HFFc6 (cell line): Measurements from ENCODE around the gene RBFOX2. TPM values are rescaled to one million over a fixed set of nuclear protein-coding genes. Genes with fewer than 3 reads are reported as not detected.
A peak's percentile ranks its signal among the peaks of the same experiment; 100 is the strongest.

Experiments
- DNase-seq: peaks from one replicate; pipeline ENCODE4 v3.0.0-alpha.2; 2018
- H3K27ac Mint-ChIP-seq: 2 replicates; pipeline ENCODE4 v1.8.0; 2020; ENCODE audit warnings: mild to moderate bottlenecking, mixed read lengths
- H3K27me3 Mint-ChIP-seq: 2 replicates; pipeline ENCODE4 v1.8.0; 2021; ENCODE audit warnings: mild to moderate bottlenecking, moderate library complexity, mixed read lengths; ENCODE audit not compliant: insufficient read depth
- H3K36me3 Mint-ChIP-seq: 2 replicates; pipeline ENCODE4 v1.8.0; 2021; ENCODE audit warnings: low read depth, mixed read lengths
- H3K4me1 Mint-ChIP-seq: 2 replicates; pipeline ENCODE4 v1.8.0; 2020; ENCODE audit warnings: low read depth, mixed read lengths
- H3K4me3 Mint-ChIP-seq: 2 replicates; pipeline ENCODE4 v1.8.0; 2020; ENCODE audit warnings: mild to moderate bottlenecking, moderate library complexity, mixed read lengths
- H3K9me3 Mint-ChIP-seq: 2 replicates; pipeline ENCODE4 v1.8.0; 2020; ENCODE audit warnings: mild to moderate bottlenecking, mixed read lengths
- CTCF ChIP-seq: fragments of 200-600 bp; sonication (generic); IDR thresholded peaks from 2 replicates; pipeline ENCODE4 v1.5.0; 2021; ENCODE audit warnings: antibody characterized with exemption, mild to moderate bottlenecking
- total RNA-seq, 6 experiments: library from RNA; stranded (reverse); fragmentation: NEBNext Ultra II Directional; extraction: Animal tissue kit (Norgen Biotek cat#: 25700); gene quantifications; 2 replicates in 1 of 6; 3 replicates in 5 of 6; pipeline ENCODE4 v1.2.3, GENCODE V29; 2021

Gene RBFOX2
- total RNA-seq, 6 experiments from 2014 or later, result 139 to 165 (median 155) TPM

DNA sequence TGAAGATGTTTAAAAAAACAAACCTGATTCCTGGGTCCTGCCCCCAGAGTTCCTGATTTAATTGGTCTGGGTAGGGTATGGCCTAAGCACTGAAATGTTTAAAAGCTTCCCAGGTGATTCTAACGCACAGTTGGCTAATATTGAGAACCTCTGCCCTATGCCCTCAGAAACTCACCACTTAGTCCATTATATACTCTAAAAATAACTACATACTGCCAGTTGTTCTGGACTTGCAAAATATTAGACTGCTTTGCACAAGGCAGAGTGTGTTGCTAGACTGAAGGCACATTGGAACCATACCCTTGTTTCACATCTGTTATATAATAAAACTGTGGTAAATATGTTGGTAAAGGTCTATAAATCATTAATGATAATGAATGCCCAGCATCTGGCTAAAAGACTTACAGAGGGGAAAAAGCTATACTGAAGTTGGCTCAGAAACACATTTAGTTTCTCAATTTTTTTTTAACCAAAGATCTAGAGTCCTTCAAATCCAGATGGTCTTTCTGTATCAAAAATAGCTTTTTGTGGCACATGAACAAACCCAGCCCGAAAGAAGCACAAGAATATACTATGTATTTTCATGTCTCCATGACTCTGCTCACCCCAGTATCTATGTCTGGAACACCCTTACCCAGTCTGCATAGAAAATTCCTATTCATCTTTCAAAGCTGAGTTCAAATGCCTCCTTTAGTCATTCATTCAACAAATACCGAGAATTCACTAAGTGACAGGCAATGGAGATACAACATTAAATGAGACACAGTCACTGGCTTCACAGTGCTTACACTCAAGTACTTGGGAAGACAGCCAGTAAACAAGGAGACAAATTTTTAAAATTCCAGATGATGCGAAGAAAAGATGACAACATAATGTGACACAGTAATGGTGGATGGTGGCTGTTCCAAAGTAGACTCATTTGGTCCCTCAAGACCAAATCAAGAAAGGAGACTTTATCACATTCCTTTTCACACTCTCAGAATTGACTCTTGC, 44.1 kb downstream of the RBFOX2 start:
- Mint-ChIP-seq H3K27me3 (no peaks in the 10 kb centered on the region), H3K9me3 (no peaks in the 10 kb centered on the region; the same call in 1 of the 2 replicates), H3K27ac (peak overlapping the region; percentile 42), H3K4me3 (no peak overlapping the region), H3K4me1 (peaks cover 8% of the 10 kb centered on the region), H3K36me3 (peaks cover 22% of the 10 kb centered on the region)
- TF ChIP-seq CTCF, result no peak
- no peak for DNase-seq

DNA sequence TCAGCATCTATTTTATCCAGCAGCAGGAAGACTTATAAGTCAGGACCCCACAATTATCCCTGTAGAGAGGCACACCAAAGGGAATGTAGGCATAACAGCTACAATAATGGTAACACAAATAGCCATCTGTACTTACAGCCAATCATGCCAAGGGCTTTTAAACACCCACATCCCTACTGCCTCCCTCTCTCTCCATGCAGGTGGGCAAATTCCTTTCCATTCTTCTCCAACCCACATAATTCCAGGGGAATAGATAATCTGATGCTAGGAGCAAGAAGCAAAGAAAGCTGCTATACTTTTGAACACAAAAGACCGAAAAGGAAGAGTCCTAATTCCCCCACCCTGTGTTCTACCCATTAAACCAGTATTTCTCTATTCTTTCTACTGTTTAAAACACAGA, 46.7 kb downstream of the RBFOX2 start:
- TF ChIP-seq CTCF, result no peak
- Mint-ChIP-seq H3K4me1 (peaks cover 33% of the 10 kb centered on the region), H3K27ac (no peak overlapping the region), H3K27me3 (no peaks in the 10 kb centered on the region; the same call in 1 of the 2 replicates), H3K9me3 (no peaks in the 10 kb centered on the region; the same call in 1 of the 2 replicates), H3K36me3 (peaks cover 22% of the 10 kb centered on the region), H3K4me3 (no peak overlapping the region)
- no peak for DNase-seq

DNA sequence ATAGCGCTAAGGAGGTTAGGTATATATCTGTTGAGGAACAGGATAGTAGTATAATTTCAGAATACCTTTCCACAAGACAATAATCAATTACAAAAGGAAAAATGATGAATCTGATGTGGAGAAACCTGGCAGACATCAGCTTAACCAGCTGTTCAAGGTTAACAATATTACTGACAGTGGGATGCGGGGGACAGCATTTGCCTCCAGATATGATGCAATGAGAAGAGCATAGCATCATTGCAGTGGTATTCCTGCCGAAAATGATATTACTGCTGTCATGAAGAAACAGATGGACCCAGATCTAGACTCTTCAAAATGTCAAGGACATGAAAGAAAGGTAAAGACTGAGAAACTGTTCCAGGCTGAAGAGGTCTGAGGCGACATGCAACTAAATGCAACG, 49.7 kb downstream of the RBFOX2 start:
- H3K4me3 Mint-ChIP-seq, result no peak overlapping the region
- no peak for TF ChIP-seq CTCF
- no peaks in the 10 kb centered on the region for H3K9me3 Mint-ChIP-seq
- no peak overlapping the region for H3K27ac Mint-ChIP-seq
- DNase-seq, result no peak
- H3K4me1 Mint-ChIP-seq, result peaks cover 63% of the 10 kb centered on the region
- no peaks in the 10 kb centered on the region; the same call in 1 of the 2 replicates for H3K27me3 Mint-ChIP-seq
- H3K36me3 Mint-ChIP-seq, result peaks cover 19% of the 10 kb centered on the region; the same call in 1 of the 2 replicates

DNA sequence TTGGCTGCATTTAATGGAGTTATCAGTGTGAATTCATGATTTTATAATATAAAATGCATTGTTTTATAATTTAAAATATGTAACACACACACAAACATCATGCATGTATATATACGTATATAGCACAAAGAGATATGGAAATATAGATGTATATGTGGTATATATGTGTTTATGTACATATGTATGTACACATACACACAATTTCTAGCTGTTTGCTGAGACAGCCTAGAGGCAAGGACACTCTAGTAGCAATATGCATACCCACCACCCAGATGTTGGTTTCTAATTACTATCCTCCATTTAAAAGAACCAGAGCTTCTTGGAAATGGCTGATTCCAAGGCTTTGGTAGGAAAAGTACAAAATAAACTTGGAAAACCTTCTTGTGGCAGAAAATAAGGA, 50.4 kb downstream of the RBFOX2 start:
- peaks cover 19% of the 10 kb centered on the region; the same call in 1 of the 2 replicates for H3K36me3 Mint-ChIP-seq
- no peak overlapping the region for H3K27ac Mint-ChIP-seq
- H3K4me1 Mint-ChIP-seq, result peaks cover 70% of the 10 kb centered on the region
- H3K9me3 Mint-ChIP-seq, result no peaks in the 10 kb centered on the region
- H3K27me3 Mint-ChIP-seq, result no peaks in the 10 kb centered on the region; the same call in 1 of the 2 replicates
- DNase-seq, result no peak
- no peak for TF ChIP-seq CTCF
- H3K4me3 Mint-ChIP-seq, result no peak overlapping the region

- TF ChIP-seq CTCF, result no peak
- DNase-seq, result peak; percentile 64
- peak overlapping the region; percentile 7 for H3K4me3 Mint-ChIP-seq
These were observed 51.5 kb downstream of the RBFOX2 start for GRCh38 chr22:35977136-35977535.

More at GRCh38 chr22:35977136-35977535, 51.5 kb downstream of the RBFOX2 start:
- Mint-ChIP-seq H3K27me3 (no peaks in the 10 kb centered on the region; the same call in 1 of the 2 replicates), H3K9me3 (no peaks in the 10 kb centered on the region), H3K36me3 (peaks cover 19% of the 10 kb centered on the region; the same call in 1 of the 2 replicates), H3K4me1 (peaks cover 81% of the 10 kb centered on the region), H3K27ac (peak overlapping the region; percentile 71; the same call in 1 of the 2 replicates)
